Hepatocyte (in vitro differentiated cells): ENCODE results near the gene TBKBP1. TPM values are rescaled to one million over a fixed set of nuclear protein-coding genes. Genes with fewer than 3 reads are reported as not detected.

Experiments
- DNase-seq: peaks from one replicate; pipeline ENCODE4 v3.0.0-alpha.2; 2016; ENCODE audit warnings: low spot score
- H2AFZ ChIP-seq: fragments of 200-600 bp; sonication (generic); 2 replicates; pipeline ENCODE4 v1.6.0; 2016; ENCODE audit warnings: antibody characterized with exemption, mild to moderate bottlenecking
- H3K27ac ChIP-seq: fragments of 200-600 bp; sonication (generic); 2 replicates; pipeline ENCODE4 v1.5.1; 2016; ENCODE audit warnings: mild to moderate bottlenecking
- H3K27me3 ChIP-seq: fragments of 200-600 bp; sonication (generic); 2 replicates; pipeline ENCODE4 v1.6.1; 2016
- H3K36me3 ChIP-seq: fragments of 200-600 bp; sonication (generic); replicated peaks from 2 replicates; pipeline ENCODE4 v1.5.1; 2016; ENCODE audit warnings: low read depth; ENCODE audit not compliant: insufficient read depth
- H3K4me1 ChIP-seq: fragments of 200-600 bp; sonication (generic); 2 replicates; pipeline ENCODE4 v1.5.1; 2016; ENCODE audit warnings: mild to moderate bottlenecking, moderate library complexity; ENCODE audit not compliant: insufficient read depth
- H3K4me2 ChIP-seq: fragments of 200-600 bp; sonication (generic); 2 replicates; pipeline ENCODE4 v1.6.0; 2016
- H3K4me3 ChIP-seq: fragments of 200-600 bp; sonication (generic); 2 replicates; pipeline ENCODE4 v1.5.1; 2016; ENCODE audit warnings: mild to moderate bottlenecking
- H3K79me2 ChIP-seq: fragments of 200-600 bp; sonication (generic); 2 replicates; pipeline ENCODE4 v1.6.0; 2017; ENCODE audit warnings: mild to moderate bottlenecking
- H3K9me2 ChIP-seq: fragments of 200-600 bp; sonication (generic); replicated peaks from 2 replicates; pipeline ENCODE4 v1.6.0; 2017; ENCODE audit warnings: mild to moderate bottlenecking; ENCODE audit not compliant: insufficient read depth
- H3K9me3 ChIP-seq: fragments of 200-600 bp; sonication (generic); 2 replicates; pipeline ENCODE4 v1.5.1; 2016; ENCODE audit warnings: low read depth, mild to moderate bottlenecking
- H4K20me1 ChIP-seq: fragments of 200-600 bp; sonication (generic); 2 replicates; pipeline ENCODE4 v1.6.0; 2016; ENCODE audit warnings: mild to moderate bottlenecking; ENCODE audit not compliant: insufficient read depth, poor library complexity, severe bottlenecking
- CTCF ChIP-seq: fragments of 200-600 bp; sonication (generic); IDR thresholded peaks from 2 replicates; pipeline ENCODE4 v1.5.1; 2016; ENCODE audit warnings: antibody characterized with exemption, mild to moderate bottlenecking; ENCODE audit not compliant: poor library complexity
- EZH2 ChIP-seq: fragments of 200-600 bp; sonication (generic); IDR thresholded peaks from 2 replicates; pipeline ENCODE4 v1.6.1; 2016; ENCODE audit warnings: antibody characterized with exemption, mild to moderate bottlenecking, borderline replicate concordance
- EZH2phosphoT487 ChIP-seq: fragments of 200-600 bp; sonication (generic); IDR thresholded peaks from one replicate; pipeline ENCODE4 v1.6.1; 2018; ENCODE audit warnings: antibody characterized with exemption, mild to moderate bottlenecking, low read depth, moderate library complexity; ENCODE audit not compliant: unreplicated experiment, severe bottlenecking
- WGBS: methylation state at CpG from one replicate; pipeline ENCODE4 v1.1.6; 2016; ENCODE audit warnings: low lambda C conversion rate; ENCODE audit errors: missing lambda C conversion rate; 5-methylcytosine and 5-hydroxymethylcytosine counted together
- polyA plus RNA-seq: library from polyadenylated mRNA; unstranded; fragments of >200 nt; fragmentation: Nextera tagmentation; extraction: Ambion mirVana; gene quantifications from 2 replicates; pipeline ENCODE4 v1.2.1, GENCODE V29; 2016
- total RNA-seq: library from RNA; depleted of rRNA; stranded (reverse); fragments of >200 nt; gene quantifications from 2 replicates; pipeline ENCODE4 v1.2.3, GENCODE V29; 2014

The TBKBP1 gene
- total and polyA plus RNA-seq, 2 experiments from 2014 or later, result 7.5 to 17.8 TPM

GRCh38 chr17:47663912-47664623 lies 29.9 kb upstream of the TBKBP1 start:
- Histone ChIP-seq H3K36me3 (peaks cover 19% of the 10 kb centered on the region), H3K79me2 (peaks cover 27% of the 10 kb centered on the region), H3K4me3 (no peak overlapping the region), H2AFZ (no peak overlapping the region), H3K4me2 (no peak overlapping the region), H3K27ac (no peak overlapping the region), H3K9me3 (no peaks in the 10 kb centered on the region), H4K20me1 (peaks cover 10% of the 10 kb centered on the region), H3K4me1 (no peaks in the 10 kb centered on the region), H3K9me2 (no peaks in the 10 kb centered on the region), H3K27me3 (no peaks in the 10 kb centered on the region)
- TF ChIP-seq CTCF (peak; percentile 71), EZH2phosphoT487 (no peak), EZH2 (no peak)
- DNase-seq, result peak; percentile 74
- WGBS, result 59% methylated on average over 6 of the region's 6 CpGs

GRCh38 chr17:47664624-47664941 lies 29.4 kb upstream of the TBKBP1 start:
- peaks cover 22% of the 10 kb centered on the region for H3K36me3 ChIP-seq
- TF ChIP-seq EZH2, result no peak
- no peak for TF ChIP-seq CTCF
- TF ChIP-seq EZH2phosphoT487, result no peak

GRCh38 chr17:47665655-47666054 lies 28.3 kb upstream of the TBKBP1 start:
- H3K27ac ChIP-seq, result no peak overlapping the region
- 87% methylated on average over 3 of the region's 3 CpGs for WGBS

More at GRCh38 chr17:47664624-47664941, 29.4 kb upstream of the TBKBP1 start:
- H4K20me1 ChIP-seq, result peaks cover 10% of the 10 kb centered on the region
- H3K9me2 ChIP-seq, result no peaks in the 10 kb centered on the region
- no peaks in the 10 kb centered on the region for H3K9me3 ChIP-seq
- DNase-seq, result no peak
- no peak overlapping the region for H3K4me2 ChIP-seq
- H3K27ac ChIP-seq, result no peak overlapping the region
- H3K4me1 ChIP-seq, result no peaks in the 10 kb centered on the region
- no peak overlapping the region for H3K4me3 ChIP-seq
- H2AFZ ChIP-seq, result no peak overlapping the region
- H3K27me3 ChIP-seq, result no peaks in the 10 kb centered on the region
- peaks cover 22% of the 10 kb centered on the region for H3K79me2 ChIP-seq

More at GRCh38 chr17:47665655-47666054, 28.3 kb upstream of the TBKBP1 start:
- H3K36me3 ChIP-seq, result peaks cover 25% of the 10 kb centered on the region
- no peak for DNase-seq
- H2AFZ ChIP-seq, result no peak overlapping the region
- no peak overlapping the region for H3K4me3 ChIP-seq
- H3K79me2 ChIP-seq, result peaks cover 19% of the 10 kb centered on the region
- TF ChIP-seq CTCF, result no peak
- TF ChIP-seq EZH2phosphoT487, result no peak
- no peak for TF ChIP-seq EZH2
- no peaks in the 10 kb centered on the region for H3K9me2 ChIP-seq
- no peaks in the 10 kb centered on the region for H3K27me3 ChIP-seq
- no peaks in the 10 kb centered on the region for H3K4me1 ChIP-seq
- H4K20me1 ChIP-seq, result peaks cover 10% of the 10 kb centered on the region
- no peaks in the 10 kb centered on the region for H3K9me3 ChIP-seq
- H3K4me2 ChIP-seq, result no peak overlapping the region
